GM18873 (cell line): ENCODE data around the gene KLF12.

ENCODE experiments used
- ATAC-seq: cut with Tn5 transposase; IDR thresholded peaks from one replicate; pipeline ENCODE4 v1.9.1; 2021; ENCODE audit warnings: mild to moderate bottlenecking, moderate library complexity, moderate number of reproducible peaks; ENCODE audit not compliant: unreplicated experiment, low FRiP score

The KLF12 gene

GRCh38 chr13:74104661-74105275, 29.4 kb downstream of the KLF12 start:
- ATAC-seq, result no peak

- no peak for ATAC-seq
These were observed 30.1 kb downstream of the KLF12 start for GRCh38 chr13:74103970-74104555.

GRCh38 chr13:74103196-74103595, 31.0 kb downstream of the KLF12 start:
- no peak for ATAC-seq

GRCh38 chr13:74102691-74103090, 31.5 kb downstream of the KLF12 start:
- ATAC-seq, result no peak

- no peak for ATAC-seq
These were observed 32.8 kb downstream of the KLF12 start for GRCh38 chr13:74101436-74101835.

GRCh38 chr13:74098077-74098476, 36.1 kb downstream of the KLF12 start:
- ATAC-seq, result no peak

- no peak for ATAC-seq
These were observed 37.1 kb downstream of the KLF12 start for GRCh38 chr13:74097116-74097515.

DNA sequence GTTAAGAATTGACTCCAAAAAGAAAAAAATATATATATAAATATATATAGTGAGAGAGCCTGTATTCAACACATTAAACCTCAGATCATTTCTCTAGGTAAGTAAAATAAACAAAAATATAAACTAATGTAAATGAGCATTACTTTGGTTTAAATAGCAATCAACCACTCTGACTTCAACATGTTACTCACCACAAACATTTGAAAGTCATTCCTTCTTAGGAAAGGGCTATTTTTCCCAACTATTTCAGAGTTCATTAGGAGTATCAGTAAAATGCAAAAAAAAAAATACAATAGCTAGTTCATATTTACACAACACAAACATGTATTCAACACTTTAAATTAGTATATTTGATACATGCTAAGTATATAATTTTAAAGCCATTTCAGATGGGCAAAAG, 40.5 kb downstream of the KLF12 start:
- ATAC-seq, result no peak

DNA sequence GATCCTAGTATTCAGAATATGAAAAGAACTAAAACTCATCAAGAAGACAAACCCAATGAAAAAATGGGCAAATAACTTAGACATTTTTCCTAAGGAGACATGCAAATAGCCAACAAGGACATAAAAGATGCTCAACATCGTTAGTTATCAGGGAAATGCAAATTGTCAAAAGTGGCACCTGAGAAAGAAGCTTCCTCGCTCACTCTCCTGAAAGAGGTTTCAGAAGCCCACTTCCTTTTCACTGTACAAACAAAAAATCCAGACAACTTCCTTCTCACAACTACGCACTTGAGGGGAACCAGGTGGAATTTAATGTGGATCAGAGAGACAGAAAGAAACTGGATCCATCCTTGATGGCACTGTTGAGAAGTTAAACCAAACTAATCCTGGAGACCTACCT, 41.5 kb downstream of the KLF12 start:
- ATAC-seq, result no peak

GRCh38 chr13:74090869-74091605, 43.2 kb downstream of the KLF12 start:
- no peak for ATAC-seq

DNA sequence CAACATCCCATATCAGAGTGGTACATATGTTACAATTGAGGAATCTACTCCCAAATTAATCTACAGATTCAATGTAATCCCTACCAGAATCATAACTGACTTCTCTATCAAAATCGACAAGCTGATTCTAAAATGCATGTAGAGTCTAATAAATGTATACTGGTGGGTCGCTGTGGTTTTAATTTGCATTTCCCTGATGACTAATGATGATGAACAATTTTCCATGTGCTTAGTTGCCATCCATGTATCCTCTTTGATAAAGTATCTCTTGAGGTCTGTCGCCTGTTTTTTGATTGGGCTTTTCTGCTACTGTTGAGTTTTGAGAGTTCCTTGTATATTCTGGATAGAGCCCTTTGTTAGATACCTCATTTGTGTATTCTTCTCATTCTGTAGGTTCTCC, 43.8 kb downstream of the KLF12 start:
- no peak for ATAC-seq

- no peak for ATAC-seq
These were observed 46.8 kb downstream of the KLF12 start for GRCh38 chr13:74087357-74087756.
